ENCODE measurements around the gene CFAP43.

- TF ChIP-seq CTCF (conservative IDR thresholded peaks at IDR 0.05; ENCODE audit: low read length) (no peak), EZH2phosphoT487 (IDR thresholded peaks at IDR 0.05; ENCODE audit: borderline replicate concordance, low read depth, low read length) (no peak)
These were observed 24.3 kb upstream of the CFAP43 start for GRCh38 chr10:104256335-104256961.

All from OCI-LY7 (cell line).